ENCODE data around the gene CAPN8. TPM values are rescaled to one million over a fixed set of nuclear protein-coding genes. Genes with fewer than 3 reads are reported as not detected.

CAPN8 gene
- total RNA-seq, 1 experiment from 2014 or later: 94.7 TPM

GRCh38 chr1:223700942-223701637 is 35.6 kb upstream of the CAPN8 start:
- CTCF ChIA-PET: interaction anchor here (0.7 to 0.8 kb wide), 5 partner anchors 9 to 1036 kb away, joined by 3 to 6 read pairs (median 3); no protein-coding TSS in a partner anchor
- H3K27ac ChIP-seq: peak overlapping the region; percentile 100
- H3K9me3 ChIP-seq (ENCODE audit: insufficient read depth, low read depth): no peaks in the 10 kb centered on the region
- POLR2A ChIA-PET (ENCODE audit: unreplicated experiment): interaction anchor here (0.6 to 1.3 kb wide), 25 partner anchors 11 to 1727 kb away, joined by 3 to 47 read pairs (median 5); partner anchors contain the start of genes CAPN2 and CAPN8
- BruUV-seq (replicated peaks): no TSS peak
- TF ChIP-seq CTCF (conservative IDR thresholded peaks at IDR 0.05): no peak
- TF ChIP-seq EZH2 (IDR thresholded peaks at IDR 0.05; ENCODE audit: low read depth): no peak
- peak overlapping the region; percentile 47; the same call in 1 of the 2 replicates for H3K4me3 ChIP-seq
- H4K20me1 ChIP-seq (ENCODE audit: insufficient read depth): no peaks in the 10 kb centered on the region
- peaks cover 75% of the 10 kb centered on the region for H3K4me1 ChIP-seq (replicated peaks; ENCODE audit: insufficient read depth)
- H3K4me2 ChIP-seq: peak overlapping the region; percentile 81
- H3F3A ChIP-seq (ENCODE audit: insufficient read depth, low read depth): peaks cover 76% of the 10 kb centered on the region
- no peak overlapping the region for H2AFZ ChIP-seq
- no peaks in the 10 kb centered on the region for H3K27me3 ChIP-seq (ENCODE audit: insufficient read depth, low read depth)
- peaks cover 28% of the 10 kb centered on the region for H3K79me2 ChIP-seq (ENCODE audit: low read depth)
- no peaks in the 10 kb centered on the region for H3K9me2 ChIP-seq (ENCODE audit: insufficient read depth)
- no peaks in the 10 kb centered on the region for H3K36me3 ChIP-seq (ENCODE audit: low read depth)
- DNase-seq: peak; percentile 91 to 97
- intact Hi-C loops (cut with micrococcal nuclease; ENCODE audit: unreplicated experiment): loop anchor here (1.0 to 10.0 kb wide), 8 partner anchors 12 to 1746 kb away; partner anchors contain the start of gene DNAH14

DNA sequence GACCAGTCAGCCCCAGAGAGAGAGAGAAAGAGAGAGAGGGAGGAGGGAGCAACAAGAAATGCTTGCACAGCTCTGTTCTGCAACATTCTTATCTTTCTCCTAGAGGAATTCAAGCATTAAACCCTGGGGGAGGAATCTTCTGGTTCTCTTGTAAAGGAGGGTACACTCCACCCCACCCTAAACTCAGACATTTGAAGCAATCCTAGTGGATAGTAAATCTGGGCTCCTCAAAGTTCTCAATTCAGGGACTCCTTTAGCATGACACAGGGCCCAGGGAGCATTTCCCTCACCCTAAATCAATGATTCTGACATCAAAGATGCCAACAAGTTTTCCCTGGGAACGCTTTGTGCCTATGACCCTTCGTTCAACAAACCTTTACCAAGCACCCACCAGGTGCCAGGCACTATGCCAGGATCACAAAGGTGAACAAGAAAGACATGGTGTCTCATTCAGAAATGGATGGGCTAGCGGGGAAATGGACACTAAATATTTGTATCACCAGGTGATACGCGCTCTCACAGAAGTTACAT is 35.0 kb upstream of the CAPN8 start:
- Histone ChIP-seq H3K36me3 (ENCODE audit: low read depth) (no peaks in the 10 kb centered on the region), H3K4me2 (peak overlapping the region; percentile 81), H3K4me3 (peak overlapping the region; percentile 45; the same call in 1 of the 2 replicates), H3K9me2 (ENCODE audit: insufficient read depth) (no peaks in the 10 kb centered on the region), H3K4me1 (replicated peaks; ENCODE audit: insufficient read depth) (peaks cover 68% of the 10 kb centered on the region), H3K27me3 (ENCODE audit: insufficient read depth, low read depth) (no peaks in the 10 kb centered on the region), H2AFZ (no peak overlapping the region), H4K20me1 (ENCODE audit: insufficient read depth) (no peaks in the 10 kb centered on the region), H3F3A (ENCODE audit: insufficient read depth, low read depth) (peaks cover 70% of the 10 kb centered on the region), H3K79me2 (ENCODE audit: low read depth) (peaks cover 28% of the 10 kb centered on the region), H3K9me3 (ENCODE audit: insufficient read depth, low read depth) (no peaks in the 10 kb centered on the region), H3K27ac (peak overlapping the region; percentile 100)
- ChIA-PET POLR2A (ENCODE audit: unreplicated experiment) (interaction anchor here (0.6 to 1.3 kb wide), 17 partner anchors 15 to 1212 kb away, joined by 3 to 47 read pairs (median 4); partner anchors contain the start of gene CAPN8), CTCF (interaction anchor here (1.4 kb wide), 1 partner anchor 350 kb away, joined by 3 read pairs; no protein-coding TSS in a partner anchor)
- TF ChIP-seq EZH2 (IDR thresholded peaks at IDR 0.05; ENCODE audit: low read depth) (no peak), CTCF (conservative IDR thresholded peaks at IDR 0.05) (no peak)
- DNase-seq: peak; percentile 73 to 85
- intact Hi-C loops (cut with micrococcal nuclease; ENCODE audit: unreplicated experiment): loop anchor here (2.0 to 10.0 kb wide), 6 partner anchors 26 to 1747 kb away; partner anchors contain the start of gene DNAH14
- BruUV-seq (replicated peaks): TSS peak; percentile 65

DNA sequence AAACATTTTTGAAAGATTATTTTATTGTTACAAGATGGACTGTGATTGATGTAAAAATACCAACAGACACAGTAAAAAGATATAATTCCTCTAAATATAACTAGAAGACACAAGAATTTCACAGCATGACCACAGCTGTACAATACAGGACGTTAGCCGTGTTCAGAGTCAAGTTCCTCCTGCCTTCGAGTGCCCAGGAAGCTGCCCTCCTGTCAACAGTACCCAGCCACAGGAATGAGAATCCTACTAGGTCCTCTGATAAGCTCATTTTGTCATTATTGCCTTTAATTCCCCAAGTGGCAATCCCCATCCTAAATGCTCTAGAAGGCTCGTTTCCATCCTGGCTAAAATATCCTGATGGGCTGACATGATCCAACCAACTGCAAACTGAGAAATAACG is 30.4 kb upstream of the CAPN8 start:
- CTCF ChIA-PET: interaction anchor here (0.6 to 0.7 kb wide), 4 partner anchors 9 to 555 kb away, joined by 3 to 4 read pairs (median 3); no protein-coding TSS in a partner anchor

More for the DNA sequence above, 30.4 kb upstream of the CAPN8 start:
- no peaks in the 10 kb centered on the region for H3K9me2 ChIP-seq (ENCODE audit: insufficient read depth)
- H2AFZ ChIP-seq: no peak overlapping the region
- H3K9me3 ChIP-seq (ENCODE audit: insufficient read depth, low read depth): no peaks in the 10 kb centered on the region
- no peak overlapping the region for H3K4me3 ChIP-seq
- H3K4me2 ChIP-seq: no peak overlapping the region
- intact Hi-C loops (cut with micrococcal nuclease; ENCODE audit: unreplicated experiment): loop anchor here (5.0 kb wide), 1 partner anchor 411 kb away; no protein-coding TSS in a partner anchor
- no peaks in the 10 kb centered on the region for H3K27me3 ChIP-seq (ENCODE audit: insufficient read depth, low read depth)
- H3K4me1 ChIP-seq (replicated peaks; ENCODE audit: insufficient read depth): peaks cover 27% of the 10 kb centered on the region
- H4K20me1 ChIP-seq (ENCODE audit: insufficient read depth): no peaks in the 10 kb centered on the region
- no TSS peak for BruUV-seq (replicated peaks)
- no peaks in the 10 kb centered on the region for H3K79me2 ChIP-seq (ENCODE audit: low read depth)
- no peak overlapping the region for H3K27ac ChIP-seq
- POLR2A ChIA-PET (ENCODE audit: unreplicated experiment): interaction anchor here (0.7 kb wide), 1 partner anchor 48 kb away, joined by 3 read pairs; no protein-coding TSS in a partner anchor
- DNase-seq: no peak
- H3K36me3 ChIP-seq (ENCODE audit: low read depth): no peaks in the 10 kb centered on the region
- TF ChIP-seq EZH2 (IDR thresholded peaks at IDR 0.05; ENCODE audit: low read depth): no peak
- no peak for TF ChIP-seq CTCF (conservative IDR thresholded peaks at IDR 0.05)
- H3F3A ChIP-seq (ENCODE audit: insufficient read depth, low read depth): peaks cover 27% of the 10 kb centered on the region

All from PC-9 (cell line).